Thyroid gland (tissue), 4 donors: ENCODE measurements around the gene GALNT18. TPM values are rescaled to one million over a fixed set of nuclear protein-coding genes. Genes with fewer than 3 reads are reported as not detected.

Experiments used
- DNase-seq, 2 donors: peaks; one replicate each; pipeline ENCODE4 v3.0.0-alpha.2; 2019
- H3K27ac ChIP-seq, 3 donors: fragments of 200-600 bp; sonication (generic); 1 replicate in 2 of 3; 2 replicates in 1 of 3; pipeline ENCODE4 v1.5.1; 2016 to 2019; ENCODE audit warnings: mild to moderate bottlenecking in 1 of 3, moderate library complexity in 1 of 3
- H3K27me3 ChIP-seq: fragments of 200-600 bp; sonication (generic); one replicate; pipeline ENCODE4 v1.5.1; 2019
- H3K36me3 ChIP-seq, 2 donors: fragments of 200-600 bp; sonication (generic); one replicate each; pipeline ENCODE4 v1.5.1; 2016 to 2019
- H3K4me1 ChIP-seq, 2 donors: fragments of 200-600 bp; sonication (generic); one replicate each; pipeline ENCODE4 v1.5.1; 2017 to 2019
- H3K4me3 ChIP-seq, 3 donors: fragments of 200-600 bp; sonication (generic); replicated peaks in 1 of 3; 1 replicate in 2 of 3; 2 replicates in 1 of 3; pipeline ENCODE4 v1.5.1; 2016; ENCODE audit warnings: mild to moderate bottlenecking in 1 of 3
- H3K9me3 ChIP-seq: fragments of 200-600 bp; sonication (generic); one replicate; pipeline ENCODE4 v1.5.1; 2017
- CTCF ChIP-seq, 6 experiments: fragments of 200-600 bp in 3 of 6; fragments of 450-650 bp in 3 of 6; sonication (generic) in 3 of 6; IDR thresholded peaks; one replicate each; pipeline ENCODE4 v1.5.1; 2016 to 2019; ENCODE audit warnings: antibody characterized with exemption in 6 of 6, mild to moderate bottlenecking in 2 of 6, inconsistent platforms in 1 of 6, moderate library complexity in 1 of 6
- POLR2A ChIP-seq, 2 donors: fragments of 450-650 bp; IDR thresholded peaks; one replicate each; pipeline ENCODE4 v1.6.1; 2017; ENCODE audit warnings: antibody characterized with exemption in 2 of 2, mild to moderate bottlenecking in 2 of 2, moderate library complexity in 1 of 2
- WGBS, 2 donors: methylation state at CpG; one replicate each; pipeline ENCODE4 v1.1.5; 2017; 5-methylcytosine and 5-hydroxymethylcytosine counted together
- intact Hi-C: fragments of 100-400 bp; cut with DNase I; formaldehyde crosslinking; loops from one replicate; pipeline ENCODE4 v1.15.1; 2023
- total RNA-seq, 4 donors: library from RNA; depleted of rRNA; stranded (reverse); fragments of >200 nt; gene quantifications; one replicate each; pipeline ENCODE4 v1.2.3, GENCODE V29; 2016

The GALNT18 gene
- total RNA-seq, 4 donors from 2014 or later: 60.7 to 93.8 (median 87.5) TPM

- H3K4me3 ChIP-seq: no peak overlapping the region
- 77 to 82% methylated on average over 5 of the region's 5 CpGs for WGBS, 2 donors
- TF ChIP-seq CTCF (IDR thresholded peaks at IDR 0.05) (no peak), POLR2A (IDR thresholded peaks at IDR 0.05) (no peak)
- peaks cover 3 to 5% of the 10 kb centered on the region in 2 donors for H3K4me1 ChIP-seq
- intact Hi-C loops: no loop called here
- H3K36me3 ChIP-seq: peaks cover 19 to 43% of the 10 kb centered on the region in 2 donors
- H3K9me3 ChIP-seq: no peaks in the 10 kb centered on the region
- DNase-seq: no peak
- H3K27ac ChIP-seq: no peak overlapping the region
- no peaks in the 10 kb centered on the region for H3K27me3 ChIP-seq
These were observed 289.6 kb downstream of the GALNT18 start for GRCh38 chr11:11332141-11332710.

GRCh38 chr11:11329062-11329806, 292.6 kb downstream of the GALNT18 start:
- WGBS, 2 donors: 83 to 86% methylated on average over 4 of the region's 4 CpGs
- Histone ChIP-seq H3K9me3 (no peaks in the 10 kb centered on the region), H3K4me1 (no peaks in the 10 kb centered on the region), H3K27me3 (no peaks in the 10 kb centered on the region), H3K27ac (no peak overlapping the region), H3K36me3 (peaks cover 19 to 54% of the 10 kb centered on the region in 2 donors), H3K4me3 (no peak overlapping the region)
- no peak for DNase-seq
- intact Hi-C loops: no loop called here
- TF ChIP-seq CTCF (IDR thresholded peaks at IDR 0.05): no peak
- TF ChIP-seq POLR2A (IDR thresholded peaks at IDR 0.05): no peak

- peaks cover 17 to 26% of the 10 kb centered on the region in 2 donors for H3K36me3 ChIP-seq
- WGBS, 2 donors: 89 to 95% methylated on average over 1 of the region's 1 CpG
These were observed 297.7 kb downstream of the GALNT18 start for GRCh38 chr11:11324090-11324489.

GRCh38 chr11:11322101-11322500, 299.7 kb downstream of the GALNT18 start:
- no peaks in the 10 kb centered on the region for H3K9me3 ChIP-seq
- TF ChIP-seq POLR2A (IDR thresholded peaks at IDR 0.05) (no peak), CTCF (IDR thresholded peaks at IDR 0.05) (no peak)
- no peaks in the 10 kb centered on the region for H3K4me1 ChIP-seq
- H3K27ac ChIP-seq: no peak overlapping the region
- intact Hi-C loops: no loop called here
- no peaks in the 10 kb centered on the region for H3K27me3 ChIP-seq
- no peak for DNase-seq
- no peak overlapping the region for H3K4me3 ChIP-seq
- H3K36me3 ChIP-seq: peaks cover 9 to 14% of the 10 kb centered on the region in 2 donors

More at GRCh38 chr11:11324090-11324489, 297.7 kb downstream of the GALNT18 start:
- Histone ChIP-seq H3K27me3 (no peaks in the 10 kb centered on the region), H3K9me3 (no peaks in the 10 kb centered on the region), H3K4me3 (no peak overlapping the region), H3K27ac (no peak overlapping the region), H3K4me1 (no peaks in the 10 kb centered on the region)
- DNase-seq: no peak
- TF ChIP-seq POLR2A (IDR thresholded peaks at IDR 0.05) (no peak), CTCF (IDR thresholded peaks at IDR 0.05) (no peak)
- intact Hi-C loops: no loop called here

- Histone ChIP-seq H3K9me3 (no peaks in the 10 kb centered on the region), H3K27ac (no peak overlapping the region)
- DNase-seq: no peak
These were observed 301.0 kb downstream of the GALNT18 start for GRCh38 chr11:11320825-11321224.

More at GRCh38 chr11:11320825-11321224, 301.0 kb downstream of the GALNT18 start:
- no peak for TF ChIP-seq CTCF (IDR thresholded peaks at IDR 0.05)
- TF ChIP-seq POLR2A (IDR thresholded peaks at IDR 0.05): no peak
- intact Hi-C loops: no loop called here
- whole genome bisulfite sequencing, 2 donors: 74 to 91% methylated on average over 2 of the region's 2 CpGs
- Histone ChIP-seq H3K4me1 (no peaks in the 10 kb centered on the region), H3K36me3 (peaks cover 0 to 14% of the 10 kb centered on the region in 2 donors), H3K4me3 (no peak overlapping the region), H3K27me3 (no peaks in the 10 kb centered on the region)
